ENCODE measurements around the gene IRF2BPL. TPM values are rescaled to one million over a fixed set of nuclear protein-coding genes. Genes with fewer than 3 reads are reported as not detected.

IRF2BPL gene
- polyA plus RNA-seq, 1 donor (not counting 4 experiments of a cell fraction or from before 2014, with no cell fraction given), result 5.6 TPM

DNA sequence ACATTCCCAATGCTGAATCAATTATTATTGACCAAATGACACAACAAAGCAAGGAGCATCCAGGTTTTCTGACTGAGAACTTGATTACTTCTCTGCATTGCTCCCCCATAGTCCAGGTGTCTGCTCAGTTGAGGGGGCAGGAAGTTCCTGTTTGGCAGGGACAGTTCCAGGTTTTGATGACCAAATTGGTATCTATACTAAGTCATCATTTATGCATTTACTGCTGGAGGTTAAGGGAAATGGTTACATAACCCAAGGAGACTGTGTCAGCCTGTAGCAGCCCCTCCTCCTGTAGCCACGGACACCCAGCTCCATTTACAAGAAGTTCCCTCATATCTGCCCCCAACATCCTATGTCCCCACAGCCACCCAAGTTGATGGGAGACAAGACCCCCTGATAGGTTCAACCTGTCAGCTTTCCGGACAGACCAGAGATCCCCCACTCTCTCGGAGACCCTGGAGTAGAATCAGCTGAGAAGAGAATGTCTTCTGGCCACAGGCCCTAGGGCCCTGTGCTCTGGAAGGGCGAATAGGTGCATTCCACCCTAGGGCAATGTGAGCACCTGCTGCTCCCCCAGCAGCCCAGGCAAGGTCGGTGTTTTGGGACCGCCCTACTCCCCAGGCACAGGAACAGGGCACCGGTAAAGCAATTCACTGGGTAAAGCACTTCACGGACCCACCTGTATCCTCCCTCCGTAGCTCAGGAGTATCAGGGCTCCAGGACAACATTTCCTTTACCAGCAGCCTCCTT, 23.6 kb downstream of the IRF2BPL start:
- H3K4me3 ChIP-seq (ENCODE audit: control insufficient read depth in 2 of 3, extremely low read depth in 1 of 3, insufficient read depth in 2 of 3, low read depth in 1 of 3, low read length in 3 of 3), result no peak overlapping the region
- no peak overlapping the region for H2AFZ ChIP-seq (ENCODE audit: control insufficient read depth, low read length)
- no peaks in the 10 kb centered on the region for H3K9me1 ChIP-seq (ENCODE audit: control insufficient read depth, extremely low read depth, insufficient read depth, low read length)
- peaks cover 54% of the 10 kb centered on the region for H3K4me1 ChIP-seq (ENCODE audit: control insufficient read depth, extremely low read depth, insufficient read depth, low read length)
- H3K27ac ChIP-seq (ENCODE audit: control insufficient read depth, insufficient read depth, low read length), result no peak overlapping the region
- no peak overlapping the region for H3K4me2 ChIP-seq (ENCODE audit: control insufficient read depth, extremely low read depth, insufficient read depth, low read depth, low read length)
- no peaks in the 10 kb centered on the region for H3K79me2 ChIP-seq (ENCODE audit: control insufficient read depth, insufficient read depth, low read length)
- DNase-seq (ENCODE audit: low read depth, low spot score), result no peak
- H3K36me3 ChIP-seq (ENCODE audit: control insufficient read depth in 2 of 2, extremely low read depth in 1 of 2, insufficient read depth in 2 of 2, low read length in 2 of 2), result no peaks in the 10 kb centered on the region
- no peak for TF ChIP-seq EZH2 (IDR thresholded peaks at IDR 0.05; ENCODE audit: low read length)
- TF ChIP-seq, protein P1, sequence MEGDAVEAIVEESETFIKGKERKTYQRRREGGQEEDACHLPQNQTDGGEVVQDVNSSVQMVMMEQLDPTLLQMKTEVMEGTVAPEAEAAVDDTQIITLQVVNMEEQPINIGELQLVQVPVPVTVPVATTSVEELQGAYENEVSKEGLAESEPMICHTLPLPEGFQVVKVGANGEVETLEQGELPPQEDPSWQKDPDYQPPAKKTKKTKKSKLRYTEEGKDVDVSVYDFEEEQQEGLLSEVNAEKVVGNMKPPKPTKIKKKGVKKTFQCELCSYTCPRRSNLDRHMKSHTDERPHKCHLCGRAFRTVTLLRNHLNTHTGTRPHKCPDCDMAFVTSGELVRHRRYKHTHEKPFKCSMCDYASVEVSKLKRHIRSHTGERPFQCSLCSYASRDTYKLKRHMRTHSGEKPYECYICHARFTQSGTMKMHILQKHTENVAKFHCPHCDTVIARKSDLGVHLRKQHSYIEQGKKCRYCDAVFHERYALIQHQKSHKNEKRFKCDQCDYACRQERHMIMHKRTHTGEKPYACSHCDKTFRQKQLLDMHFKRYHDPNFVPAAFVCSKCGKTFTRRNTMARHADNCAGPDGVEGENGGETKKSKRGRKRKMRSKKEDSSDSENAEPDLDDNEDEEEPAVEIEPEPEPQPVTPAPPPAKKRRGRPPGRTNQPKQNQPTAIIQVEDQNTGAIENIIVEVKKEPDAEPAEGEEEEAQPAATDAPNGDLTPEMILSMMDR (optimal IDR thresholded peaks at IDR 0.05 in 1 of 3, IDR thresholded peaks at IDR 0.05 in 1 of 3, conservative IDR thresholded peaks at IDR 0.05 in 1 of 3; ENCODE audit: extremely low read depth in 1 of 3, insufficient read depth in 2 of 3, low read length in 3 of 3), result no peak
- peak; percentile 77 for FAIRE-seq
- no peaks in the 10 kb centered on the region for H3K27me3 ChIP-seq (ENCODE audit: control insufficient read depth, extremely low read depth, insufficient read depth, low read length)
- H3K9ac ChIP-seq (ENCODE audit: control insufficient read depth, extremely low read depth, insufficient read depth, low read length), result no peak overlapping the region
- dilution Hi-C loops (cut with MboI; ENCODE audit: extremely low pct_ligation_motif_present, low sequenced_read_pairs), result no loop called here
- no peaks in the 10 kb centered on the region for H3K9me3 ChIP-seq (ENCODE audit: control insufficient read depth, low read depth, low read length)
- no peaks in the 10 kb centered on the region for H4K20me1 ChIP-seq (ENCODE audit: control insufficient read depth, extremely low read depth, insufficient read depth, low read length)

GRCh38 chr14:77003960-77004710, 24.4 kb downstream of the IRF2BPL start:
- no peak overlapping the region for H3K9ac ChIP-seq (ENCODE audit: control insufficient read depth, extremely low read depth, insufficient read depth, low read length)
- H3K4me2 ChIP-seq (ENCODE audit: control insufficient read depth, extremely low read depth, insufficient read depth, low read depth, low read length), result no peak overlapping the region
- TF ChIP-seq, protein P1 (optimal IDR thresholded peaks at IDR 0.05 in 1 of 3, IDR thresholded peaks at IDR 0.05 in 1 of 3, conservative IDR thresholded peaks at IDR 0.05 in 1 of 3; ENCODE audit: extremely low read depth in 1 of 3, insufficient read depth in 2 of 3, low read length in 3 of 3), result no peak
- no peak for TF ChIP-seq EZH2 (IDR thresholded peaks at IDR 0.05; ENCODE audit: low read length)
- dilution Hi-C loops (cut with MboI; ENCODE audit: extremely low pct_ligation_motif_present, low sequenced_read_pairs), result no loop called here
- H4K20me1 ChIP-seq (ENCODE audit: control insufficient read depth, extremely low read depth, insufficient read depth, low read length), result no peaks in the 10 kb centered on the region
- DNase-seq (ENCODE audit: low read depth, low spot score) (no peak), FAIRE-seq (peak; percentile 32)
- H2AFZ ChIP-seq (ENCODE audit: control insufficient read depth, low read length), result no peak overlapping the region
- no peaks in the 10 kb centered on the region for H3K27me3 ChIP-seq (ENCODE audit: control insufficient read depth, extremely low read depth, insufficient read depth, low read length)
- no peaks in the 10 kb centered on the region for H3K9me3 ChIP-seq (ENCODE audit: control insufficient read depth, low read depth, low read length)
- no peak overlapping the region for H3K4me3 ChIP-seq (ENCODE audit: control insufficient read depth in 2 of 3, extremely low read depth in 1 of 3, insufficient read depth in 2 of 3, low read depth in 1 of 3, low read length in 3 of 3)
- no peaks in the 10 kb centered on the region for H3K36me3 ChIP-seq (ENCODE audit: control insufficient read depth in 2 of 2, extremely low read depth in 1 of 2, insufficient read depth in 2 of 2, low read length in 2 of 2)
- no peaks in the 10 kb centered on the region for H3K79me2 ChIP-seq (ENCODE audit: control insufficient read depth, insufficient read depth, low read length)
- peaks cover 46% of the 10 kb centered on the region for H3K4me1 ChIP-seq (ENCODE audit: control insufficient read depth, extremely low read depth, insufficient read depth, low read length)
- H3K27ac ChIP-seq (ENCODE audit: control insufficient read depth, insufficient read depth, low read length), result no peak overlapping the region
- no peaks in the 10 kb centered on the region for H3K9me1 ChIP-seq (ENCODE audit: control insufficient read depth, extremely low read depth, insufficient read depth, low read length)
